Mesendoderm (in vitro differentiated cells): Measurements from ENCODE around the gene APOBEC3G.
"Not testable (repeated sequence)": the region's sequence is repeated elsewhere in the genome, so short reads cannot be mapped to it uniquely, and the experiment has no call there.

Experiments used
- DNase-seq: peaks from one replicate; pipeline ENCODE4 v3.0.0; 2013
- H2AK5ac ChIP-seq: 2 replicates; pipeline ENCODE4 v1.6.1; 2013; ENCODE audit warnings: low read length, inconsistent platforms
- H2BK120ac ChIP-seq: 2 replicates; pipeline ENCODE4 v1.6.1; 2013; ENCODE audit warnings: low read depth, mild to moderate bottlenecking, low read length, moderate library complexity, mixed read lengths
- H2BK15ac ChIP-seq: replicated peaks from 2 replicates; pipeline ENCODE4 v1.6.1; 2013; ENCODE audit warnings: low read depth, mild to moderate bottlenecking, moderate library complexity
- H2BK5ac ChIP-seq: 2 replicates; pipeline ENCODE4 v1.6.1; 2013; ENCODE audit warnings: low read length, inconsistent platforms
- H3K18ac ChIP-seq: 2 replicates; pipeline ENCODE4 v1.6.1; 2013; ENCODE audit warnings: mild to moderate bottlenecking, low read length, mixed read lengths
- H3K23ac ChIP-seq: one replicate; pipeline ENCODE4 v1.6.1; 2013; ENCODE audit warnings: low read length
- H3K27ac ChIP-seq: 2 replicates; pipeline ENCODE4 v1.5.1; 2013; ENCODE audit warnings: low read depth, mild to moderate bottlenecking, inconsistent platforms, low read length, moderate library complexity
- H3K27me3 ChIP-seq: 2 replicates; pipeline ENCODE4 v1.6.1; 2013; ENCODE audit warnings: low read length, control low read depth, mild to moderate bottlenecking, inconsistent platforms; ENCODE audit not compliant: insufficient read depth, poor library complexity
- H3K36me3 ChIP-seq: 2 replicates; pipeline ENCODE4 v1.6.1; 2013; ENCODE audit warnings: low read length, inconsistent platforms; ENCODE audit not compliant: control insufficient read depth, insufficient read depth
- H3K4ac ChIP-seq: one replicate; pipeline ENCODE4 v1.6.1; 2013; ENCODE audit warnings: low read depth, mild to moderate bottlenecking, low read length, moderate library complexity
- H3K4me1 ChIP-seq: 2 replicates; pipeline ENCODE4 v1.6.1; 2013; ENCODE audit warnings: low read depth, low read length, inconsistent platforms; ENCODE audit not compliant: control insufficient read depth
- H3K4me2 ChIP-seq: 2 replicates; pipeline ENCODE4 v1.6.1; 2013; ENCODE audit warnings: low read length
- H3K4me3 ChIP-seq: 2 replicates; pipeline ENCODE4 v1.5.1; 2013; ENCODE audit warnings: mild to moderate bottlenecking, low read length
- H3K56ac ChIP-seq: one replicate; pipeline ENCODE4 v1.6.1; 2013; ENCODE audit warnings: low read length
- H3K79me1 ChIP-seq: 2 replicates; pipeline ENCODE4 v1.6.1; 2013; ENCODE audit warnings: low read length, inconsistent platforms
- H3K79me2 ChIP-seq: 2 replicates; pipeline ENCODE4 v1.6.1; 2013; ENCODE audit warnings: mild to moderate bottlenecking, low read length; ENCODE audit not compliant: control insufficient read depth, insufficient read depth
- H3K9ac ChIP-seq: 2 replicates; pipeline ENCODE4 v1.6.1; 2013; ENCODE audit warnings: low read length, inconsistent platforms
- H4K5ac ChIP-seq: one replicate; pipeline ENCODE4 v1.6.1; 2013; ENCODE audit warnings: low read length
- H4K8ac ChIP-seq: one replicate; pipeline ENCODE4 v1.6.1; 2013; ENCODE audit warnings: low read depth, mild to moderate bottlenecking, control low read depth, low read length, moderate library complexity
- WGBS: extraction: QIAGEN DNeasy Blood & Tissue Kit; methylation state at CpG from one replicate; pipeline ENCODE4 v1.1.7; 2013; ENCODE audit warnings: low lambda C conversion rate, missing lambda C conversion rate; ENCODE audit not compliant: insufficient coverage; ENCODE audit errors: extremely low coverage; 5-methylcytosine and 5-hydroxymethylcytosine counted together

The APOBEC3G gene

GRCh38 chr22:39070186-39070585, 6.9 kb upstream of the APOBEC3G start:
- Histone ChIP-seq H2BK5ac (no peak overlapping the region), H4K5ac (no peak overlapping the region), H3K79me2 (no peaks in the 10 kb centered on the region), H3K27ac (no peak overlapping the region), H3K9ac (no peak overlapping the region), H4K8ac (no peak overlapping the region), H2BK15ac (no peak overlapping the region), H3K27me3 (no peaks in the 10 kb centered on the region), H2AK5ac (no peak overlapping the region), H3K23ac (no peak overlapping the region), H3K56ac (no peak overlapping the region), H2BK120ac (no peak overlapping the region), H3K79me1 (no peaks in the 10 kb centered on the region), H3K18ac (no peak overlapping the region), H3K4ac (no peak overlapping the region), H3K4me3 (no peak overlapping the region), H3K36me3 (no peaks in the 10 kb centered on the region), H3K4me1 (peaks cover 6% of the 10 kb centered on the region), H3K4me2 (no peak overlapping the region)
- DNase-seq: no peak
- whole genome bisulfite sequencing: no CpG with 5 or more reads among the region's 7 CpGs

DNA sequence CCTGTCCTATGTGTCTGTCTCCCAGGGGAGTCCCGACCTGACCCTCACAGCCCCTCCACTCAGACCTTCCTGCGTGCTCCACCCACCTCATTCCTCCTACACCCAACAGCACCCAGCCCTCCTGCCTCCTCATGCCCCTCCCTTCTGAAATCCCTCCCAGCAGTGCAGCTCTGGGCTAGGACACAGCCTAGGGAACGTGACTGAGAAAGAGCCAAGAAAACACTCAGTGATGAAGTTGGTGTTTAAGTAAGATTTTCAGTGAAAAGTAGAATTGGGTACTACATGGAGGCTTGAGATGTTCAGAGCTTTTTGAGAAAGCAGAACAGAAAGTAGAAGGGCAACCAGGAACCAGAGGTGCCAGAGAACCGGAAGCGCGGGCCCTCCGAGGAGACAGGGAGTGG, 4.5 kb upstream of the APOBEC3G start:
- not testable (repeated sequence) for H3K27ac ChIP-seq, H3K56ac ChIP-seq, H2AK5ac ChIP-seq, H4K5ac ChIP-seq, H2BK120ac ChIP-seq, H3K18ac ChIP-seq, H3K4me2 ChIP-seq, H4K8ac ChIP-seq, H3K4ac ChIP-seq, H2BK5ac ChIP-seq, H3K79me1 ChIP-seq, H2BK15ac ChIP-seq, H3K4me1 ChIP-seq, H3K27me3 ChIP-seq, H3K79me2 ChIP-seq, H3K9ac ChIP-seq, H3K4me3 ChIP-seq, H3K23ac ChIP-seq, H3K36me3 ChIP-seq, DNase-seq
- WGBS: no CpG with 5 or more reads among the region's 7 CpGs

- Histone ChIP-seq H3K79me2 (no peaks in the 10 kb centered on the region), H4K8ac (no peak overlapping the region), H3K27me3 (no peaks in the 10 kb centered on the region), H3K36me3 (no peaks in the 10 kb centered on the region), H2AK5ac (no peak overlapping the region), H3K27ac (no peak overlapping the region), H4K5ac (no peak overlapping the region), H3K4ac (no peak overlapping the region), H3K56ac (no peak overlapping the region), H2BK15ac (no peak overlapping the region), H2BK120ac (no peak overlapping the region), H3K23ac (no peak overlapping the region), H3K4me1 (no peaks in the 10 kb centered on the region), H3K79me1 (peaks cover 1% of the 10 kb centered on the region), H2BK5ac (no peak overlapping the region), H3K18ac (no peak overlapping the region), H3K4me3 (no peak overlapping the region), H3K4me2 (no peak overlapping the region), H3K9ac (no peak overlapping the region)
- WGBS: no CpG with 5 or more reads among the region's 2 CpGs
- no peak for DNase-seq
Measured at GRCh38 chr22:39073981-39074380, 3.1 kb upstream of the APOBEC3G start.

GRCh38 chr22:39076155-39077025, 685 bp upstream of the APOBEC3G start:
- not testable (repeated sequence) for H2BK5ac ChIP-seq, H3K18ac ChIP-seq, H3K79me2 ChIP-seq, H2BK15ac ChIP-seq, H2BK120ac ChIP-seq, H3K4me2 ChIP-seq, H3K9ac ChIP-seq, H3K23ac ChIP-seq, H2AK5ac ChIP-seq, H4K8ac ChIP-seq, H3K36me3 ChIP-seq, H4K5ac ChIP-seq, H3K79me1 ChIP-seq, H3K4me3 ChIP-seq, H3K27me3 ChIP-seq, DNase-seq, H3K4me1 ChIP-seq, H3K4ac ChIP-seq
- no CpG with 5 or more reads among the region's 24 CpGs for WGBS
- peak overlapping the region; percentile 67 for H3K56ac ChIP-seq
- peak overlapping the region; percentile 66 for H3K27ac ChIP-seq

DNA sequence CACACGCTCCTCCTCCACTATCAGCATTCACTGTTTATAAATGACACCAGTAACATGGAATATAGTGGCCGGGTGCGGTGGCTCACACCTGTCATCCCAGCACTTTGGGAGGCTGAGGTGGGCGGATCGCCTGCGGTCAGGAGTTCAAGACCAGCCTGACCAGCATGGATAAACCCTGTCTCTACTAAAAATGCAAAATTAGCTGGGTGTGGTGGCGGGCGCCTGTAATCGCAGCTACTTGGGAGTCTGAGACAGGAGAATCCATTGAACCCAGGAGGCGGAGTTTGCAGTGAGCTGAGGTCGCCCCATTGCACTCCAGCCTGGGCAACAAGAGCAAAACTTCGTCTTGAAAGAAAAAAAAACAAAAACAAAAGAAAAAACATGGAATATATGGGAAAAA, 837 bp downstream of the APOBEC3G start:
- no CpG with 5 or more reads among the region's 12 CpGs for WGBS
- H3K23ac ChIP-seq, H2AK5ac ChIP-seq, H3K79me1 ChIP-seq, H3K79me2 ChIP-seq, H3K4me1 ChIP-seq, H3K27me3 ChIP-seq, H2BK120ac ChIP-seq, DNase-seq, H4K5ac ChIP-seq, H2BK15ac ChIP-seq, H3K36me3 ChIP-seq, H2BK5ac ChIP-seq, H3K4me3 ChIP-seq, H4K8ac ChIP-seq: not testable (repeated sequence)
- Histone ChIP-seq H3K18ac (peak overlapping the region; percentile 75), H3K56ac (peak overlapping the region; percentile 90), H3K27ac (peak overlapping the region; percentile 94), H3K9ac (peak overlapping the region; percentile 62), H3K4ac (peak overlapping the region; percentile 92), H3K4me2 (peak overlapping the region; percentile 14)

GRCh38 chr22:39078329-39078728, 1.3 kb downstream of the APOBEC3G start:
- Histone ChIP-seq H3K4me2 (no peak overlapping the region), H3K4me3 (no peak overlapping the region), H4K8ac (no peak overlapping the region), H3K27ac (no peak overlapping the region), H2BK120ac (peak overlapping the region; percentile 47), H4K5ac (no peak overlapping the region), H3K23ac (no peak overlapping the region), H2AK5ac (no peak overlapping the region), H3K4me1 (no peaks in the 10 kb centered on the region), H3K56ac (peak overlapping the region; percentile 82), H3K79me2 (no peaks in the 10 kb centered on the region), H3K9ac (peak overlapping the region; percentile 45), H3K27me3 (no peaks in the 10 kb centered on the region), H3K4ac (peak overlapping the region; percentile 88), H2BK5ac (no peak overlapping the region), H3K36me3 (peaks cover 3% of the 10 kb centered on the region), H3K18ac (peak overlapping the region; percentile 75), H2BK15ac (peak overlapping the region; percentile 20), H3K79me1 (peaks cover 1% of the 10 kb centered on the region)
- DNase-seq: no peak
- no CpG with 5 or more reads among the region's 8 CpGs for WGBS
